Breast epithelium (tissue), 4 donors: ENCODE data around the gene SAMD3. TPM values are rescaled to one million over a fixed set of nuclear protein-coding genes. Genes with fewer than 3 reads are reported as not detected.

Experiments used
- DNase-seq, 2 donors: peaks; one replicate each; pipeline ENCODE4 v3.0.0-alpha.2; 2019; ENCODE audit warnings: low spot score in 2 of 2
- H3K27ac ChIP-seq, 2 donors: fragments of 200-600 bp; sonication (generic) in 1 of 2; one replicate each; pipeline ENCODE4 v1.5.1; 2016 to 2019; ENCODE audit warnings: mild to moderate bottlenecking in 1 of 2
- H3K27me3 ChIP-seq, 2 donors: fragments of 200-600 bp; sonication (generic) in 1 of 2; one replicate each; pipeline versions ENCODE4 v1.5.1 to v1.6.0; 2017 to 2019; ENCODE audit warnings: control low read depth in 1 of 2, mild to moderate bottlenecking in 1 of 2
- H3K36me3 ChIP-seq: fragments of 200-600 bp; one replicate; pipeline ENCODE4 v1.5.1; 2019
- H3K4me1 ChIP-seq, 2 donors: fragments of 200-600 bp; sonication (generic); one replicate each; pipeline ENCODE4 v1.5.1; 2016 to 2019; ENCODE audit warnings: control low read depth in 1 of 2
- H3K4me3 ChIP-seq, 3 donors: fragments of 200-600 bp; sonication (generic); 1 replicate in 2 of 3; 2 replicates in 1 of 3; pipeline ENCODE4 v1.5.1; 2016 to 2019; ENCODE audit warnings: mild to moderate bottlenecking in 3 of 3, moderate library complexity in 2 of 3
- H3K9me3 ChIP-seq, 2 donors: fragments of 200-600 bp; sonication (generic) in 1 of 2; one replicate each; pipeline ENCODE4 v1.5.1; 2016 to 2019; ENCODE audit warnings: control low read depth in 1 of 2
- POLR2A ChIP-seq: fragments of 450-650 bp; IDR thresholded peaks from one replicate; pipeline ENCODE4 v1.6.1; 2016; ENCODE audit warnings: antibody characterized with exemption, mild to moderate bottlenecking, moderate library complexity
- POLR2AphosphoS5 ChIP-seq, 3 donors: sonication (generic); formaldehyde crosslinking; IDR thresholded peaks; one replicate each; pipeline ENCODE4 v1.6.1; 2017; ENCODE audit warnings: antibody characterized with exemption in 3 of 3
- intact Hi-C: fragments of 100-400 bp; cut with DNase I; formaldehyde crosslinking; loops from one replicate; pipeline ENCODE4 v1.15.1; 2023; ENCODE audit warnings: low total_unique reads
- total RNA-seq, 3 donors: library from RNA; depleted of rRNA; stranded (reverse); fragments of >200 nt; gene quantifications; one replicate each; pipeline ENCODE4 v1.1.0, GENCODE V29; 2016
- TF ChIP-seq, protein P1 (sequence below), 3 donors: fragments of 450-650 bp; IDR thresholded peaks; one replicate each; pipeline ENCODE4 v1.5.1; 2016 to 2017; ENCODE audit warnings: antibody characterized with exemption in 3 of 3, mild to moderate bottlenecking in 3 of 3, moderate library complexity in 3 of 3

Gene SAMD3
- total RNA-seq, 3 donors from 2014 or later = 0.33 to 2.1 (median 1.2) TPM

DNA sequence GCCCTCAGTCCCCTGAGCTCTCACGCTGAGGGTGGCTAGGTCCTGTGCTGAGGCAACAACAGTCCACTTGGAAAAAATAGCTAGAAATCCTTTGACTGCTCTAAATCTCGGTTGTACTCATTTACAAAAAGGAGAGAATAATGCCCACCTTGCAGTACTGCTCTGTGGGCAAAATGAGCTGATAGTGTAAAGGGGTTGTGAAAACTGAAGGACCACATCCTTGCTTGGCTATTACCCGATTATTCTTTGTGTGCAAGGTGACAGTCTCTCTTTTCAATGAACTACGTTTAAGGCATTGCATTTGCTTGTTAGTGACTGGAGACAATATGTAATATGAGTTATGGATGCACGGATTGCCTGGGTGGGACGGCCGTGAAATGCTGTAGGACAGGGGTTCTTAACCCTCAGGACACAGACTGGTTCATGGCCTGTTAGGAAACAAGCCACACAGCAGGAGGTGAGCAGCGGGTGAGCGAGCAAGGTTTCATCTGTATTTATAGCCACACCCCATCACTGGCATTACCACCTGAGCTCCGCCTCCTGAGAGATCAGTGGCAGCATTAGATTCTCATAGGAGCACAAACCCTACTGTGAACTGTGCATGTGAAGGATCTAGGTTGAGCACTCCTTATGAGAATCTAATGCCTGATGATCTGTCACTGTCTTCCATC lies 14.6 kb downstream of the SAMD3 start:
- intact Hi-C loops = no loop called here

DNA sequence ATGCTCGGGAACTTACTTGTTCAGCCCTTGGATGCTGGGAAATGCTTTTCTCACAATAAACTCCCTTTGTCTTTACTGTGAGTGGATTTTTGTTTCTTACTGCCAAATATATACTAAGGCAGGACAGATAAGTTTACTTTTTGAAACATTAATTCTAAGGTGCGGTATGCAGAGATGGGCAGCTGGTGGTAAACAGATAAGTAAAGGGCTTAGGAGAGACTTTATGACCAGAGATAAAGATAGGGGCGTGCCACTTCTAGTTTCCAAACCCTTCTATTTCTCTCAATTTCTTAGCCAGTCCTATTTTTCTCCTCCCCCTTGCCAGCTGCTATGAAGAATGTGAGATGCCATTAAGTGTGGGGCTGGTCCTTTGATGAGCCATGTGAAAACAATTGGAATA lies 16.3 kb downstream of the SAMD3 start:
- H3K27me3 ChIP-seq = no peaks in the 10 kb centered on the region
- intact Hi-C loops = no loop called here

More for the DNA sequence above, 14.6 kb downstream of the SAMD3 start:
- DNase-seq = no peak
- Histone ChIP-seq H3K27ac (no peak overlapping the region), H3K4me3 (no peak overlapping the region), H3K27me3 (no peaks in the 10 kb centered on the region), H3K36me3 (no peaks in the 10 kb centered on the region), H3K4me1 (no peaks in the 10 kb centered on the region), H3K9me3 (no peaks in the 10 kb centered on the region)
- TF ChIP-seq, protein P1, sequence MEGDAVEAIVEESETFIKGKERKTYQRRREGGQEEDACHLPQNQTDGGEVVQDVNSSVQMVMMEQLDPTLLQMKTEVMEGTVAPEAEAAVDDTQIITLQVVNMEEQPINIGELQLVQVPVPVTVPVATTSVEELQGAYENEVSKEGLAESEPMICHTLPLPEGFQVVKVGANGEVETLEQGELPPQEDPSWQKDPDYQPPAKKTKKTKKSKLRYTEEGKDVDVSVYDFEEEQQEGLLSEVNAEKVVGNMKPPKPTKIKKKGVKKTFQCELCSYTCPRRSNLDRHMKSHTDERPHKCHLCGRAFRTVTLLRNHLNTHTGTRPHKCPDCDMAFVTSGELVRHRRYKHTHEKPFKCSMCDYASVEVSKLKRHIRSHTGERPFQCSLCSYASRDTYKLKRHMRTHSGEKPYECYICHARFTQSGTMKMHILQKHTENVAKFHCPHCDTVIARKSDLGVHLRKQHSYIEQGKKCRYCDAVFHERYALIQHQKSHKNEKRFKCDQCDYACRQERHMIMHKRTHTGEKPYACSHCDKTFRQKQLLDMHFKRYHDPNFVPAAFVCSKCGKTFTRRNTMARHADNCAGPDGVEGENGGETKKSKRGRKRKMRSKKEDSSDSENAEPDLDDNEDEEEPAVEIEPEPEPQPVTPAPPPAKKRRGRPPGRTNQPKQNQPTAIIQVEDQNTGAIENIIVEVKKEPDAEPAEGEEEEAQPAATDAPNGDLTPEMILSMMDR (IDR thresholded peaks at IDR 0.05) = no peak
- TF ChIP-seq POLR2A (no peak), POLR2AphosphoS5 (IDR thresholded peaks at IDR 0.05) (no peak)

DNA sequence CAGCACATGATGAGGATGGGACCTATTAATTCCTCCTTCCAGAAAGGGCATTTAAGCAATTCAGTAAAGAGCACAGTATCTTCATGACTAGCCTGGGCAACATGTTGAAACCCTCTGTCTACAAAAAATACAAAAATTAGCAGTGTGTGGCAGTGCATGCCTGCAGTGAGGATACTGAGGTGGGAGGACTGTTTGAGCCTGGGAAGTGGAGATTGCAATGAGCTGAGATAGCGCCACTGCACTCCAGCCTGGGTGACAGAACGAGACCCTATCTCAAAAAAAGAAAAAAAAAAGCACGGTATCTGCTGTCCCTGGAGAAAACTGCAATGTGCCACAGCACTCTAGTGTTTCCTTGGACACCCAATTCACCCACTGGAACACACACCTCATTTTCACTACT lies 18.4 kb downstream of the SAMD3 start:
- Histone ChIP-seq H3K36me3 (no peaks in the 10 kb centered on the region), H3K4me1 (no peaks in the 10 kb centered on the region), H3K9me3 (no peaks in the 10 kb centered on the region), H3K27me3 (no peaks in the 10 kb centered on the region), H3K4me3 (no peak overlapping the region), H3K27ac (no peak overlapping the region)
- intact Hi-C loops = loop anchor here (5.0 kb wide), 1 partner anchor 413 kb away; no protein-coding TSS in a partner anchor
- TF ChIP-seq POLR2A (no peak), POLR2AphosphoS5 (IDR thresholded peaks at IDR 0.05) (no peak)
- TF ChIP-seq, protein P1 (IDR thresholded peaks at IDR 0.05) = no peak
- no peak for DNase-seq

More for the DNA sequence above, 16.3 kb downstream of the SAMD3 start:
- Histone ChIP-seq H3K4me3 (no peak overlapping the region), H3K4me1 (no peaks in the 10 kb centered on the region), H3K36me3 (no peaks in the 10 kb centered on the region), H3K27ac (no peak overlapping the region), H3K9me3 (no peaks in the 10 kb centered on the region)
- no peak for DNase-seq
- TF ChIP-seq POLR2AphosphoS5 (IDR thresholded peaks at IDR 0.05) (no peak), POLR2A (no peak)
- TF ChIP-seq, protein P1 (IDR thresholded peaks at IDR 0.05) = no peak

DNA sequence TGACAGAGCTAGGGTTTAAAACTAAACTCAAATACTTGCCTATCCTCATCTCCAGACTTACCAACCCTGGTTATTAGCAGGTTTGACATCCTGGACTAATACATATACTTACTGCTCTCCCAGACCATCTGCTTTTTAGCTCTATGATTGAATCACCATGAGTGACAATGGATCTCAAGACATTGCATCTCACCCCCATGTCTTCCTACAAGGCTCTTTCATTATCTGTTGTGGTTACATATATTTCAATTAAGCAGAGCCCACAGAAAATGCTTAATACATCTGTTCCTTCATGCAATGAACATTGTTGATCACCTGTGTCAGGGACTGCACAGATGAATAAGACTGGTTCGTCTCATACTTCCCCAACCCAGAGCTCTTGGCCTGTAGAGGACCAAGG lies 19.4 kb downstream of the SAMD3 start:
- Histone ChIP-seq H3K9me3 (no peaks in the 10 kb centered on the region), H3K27ac (no peak overlapping the region), H3K4me1 (no peaks in the 10 kb centered on the region), H3K27me3 (no peaks in the 10 kb centered on the region), H3K36me3 (no peaks in the 10 kb centered on the region), H3K4me3 (no peak overlapping the region)
- intact Hi-C loops = loop anchor here (5.0 kb wide), 1 partner anchor 414 kb away; no protein-coding TSS in a partner anchor
- no peak for DNase-seq
- TF ChIP-seq POLR2AphosphoS5 (IDR thresholded peaks at IDR 0.05) (no peak), POLR2A (no peak)
- TF ChIP-seq, protein P1 (IDR thresholded peaks at IDR 0.05) = no peak

DNA sequence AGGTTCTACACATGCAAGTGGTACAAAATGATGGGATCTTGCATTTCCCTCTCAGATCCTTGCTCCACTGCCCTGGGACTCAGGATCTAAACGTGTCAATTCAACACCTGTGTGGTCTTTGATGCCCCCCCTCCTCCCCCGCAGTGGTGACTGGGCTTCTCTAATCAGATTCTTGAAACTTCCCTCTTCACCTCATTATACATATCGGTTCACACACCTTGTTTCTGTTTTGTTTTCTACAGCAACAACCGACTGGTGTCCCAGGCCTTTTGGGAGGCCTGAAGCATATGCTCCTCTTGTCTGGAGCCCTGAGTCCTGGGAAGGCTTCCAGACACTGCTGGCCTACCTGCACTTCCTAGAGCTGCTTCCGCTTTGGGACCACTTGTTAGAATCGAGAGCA lies 20.0 kb downstream of the SAMD3 start:
- H3K27me3 ChIP-seq = no peaks in the 10 kb centered on the region
- intact Hi-C loops = loop anchor here (5.0 kb wide), 1 partner anchor 415 kb away; no protein-coding TSS in a partner anchor
- DNase-seq = no peak
- no peaks in the 10 kb centered on the region for H3K9me3 ChIP-seq
- no peak overlapping the region for H3K4me3 ChIP-seq
- no peaks in the 10 kb centered on the region for H3K4me1 ChIP-seq
- H3K36me3 ChIP-seq = no peaks in the 10 kb centered on the region
- no peak overlapping the region for H3K27ac ChIP-seq
- no peak for TF ChIP-seq POLR2A
- TF ChIP-seq, protein P1 (IDR thresholded peaks at IDR 0.05) = no peak
